NCI-H2227 (cell line): ENCODE results near the gene POLA2.
A peak's percentile ranks its signal among the peaks of the same experiment; 100 is the strongest.
"Not testable (repeated sequence)": the region's sequence is repeated elsewhere in the genome, so short reads cannot be mapped to it uniquely, and the experiment has no call there.

ENCODE experiments used
- DNase-seq: peaks from one replicate; lab custom pipeline; 2025; ENCODE audit not compliant: unreplicated experiment; lab: John Stamatoyannopoulos, UW

POLA2 gene

DNA sequence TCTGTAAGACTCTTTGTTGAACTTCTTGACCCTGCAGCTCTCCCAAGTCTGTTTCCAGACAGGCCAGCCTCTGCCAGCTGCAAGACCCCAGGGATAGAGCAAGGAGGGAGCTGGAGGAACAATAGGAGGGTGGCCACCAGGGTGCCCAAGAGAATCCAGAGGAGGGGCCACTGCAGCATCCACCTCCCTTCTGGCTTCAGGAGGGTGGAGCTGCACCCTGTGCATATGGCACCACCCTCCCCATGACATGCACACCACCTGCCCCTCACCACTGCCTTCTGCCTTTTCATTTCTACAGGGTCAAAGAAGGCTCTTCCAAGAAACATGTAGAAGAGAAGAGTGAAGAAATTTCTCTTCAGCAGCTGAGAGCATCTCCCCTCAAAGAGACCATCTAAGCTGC, 20.1 kb upstream of the POLA2 start:
- no peak for DNase-seq

DNA sequence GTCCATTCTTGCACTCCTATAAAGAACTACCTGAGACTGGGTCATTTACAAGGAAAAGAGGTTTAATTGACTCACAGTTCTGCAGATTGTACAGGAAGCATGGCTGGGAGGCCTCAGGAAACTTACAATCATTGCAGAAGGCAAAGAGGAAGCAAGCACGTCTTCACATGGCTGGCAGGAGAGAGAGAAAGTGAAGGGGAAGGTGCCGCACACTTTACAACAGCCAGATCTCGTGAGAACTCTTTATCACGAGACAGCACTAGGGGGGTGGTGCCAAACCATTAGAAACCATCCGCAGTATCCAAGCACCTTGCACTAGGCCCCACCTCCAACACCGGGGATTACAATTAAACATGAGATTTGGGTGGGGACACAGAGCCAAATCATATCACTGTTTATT, 19.4 kb upstream of the POLA2 start:
- no peak for DNase-seq

- DNase-seq, result no peak
These were observed 18.0 kb upstream of the POLA2 start for GRCh38 chr11:65243797-65244196.

DNA sequence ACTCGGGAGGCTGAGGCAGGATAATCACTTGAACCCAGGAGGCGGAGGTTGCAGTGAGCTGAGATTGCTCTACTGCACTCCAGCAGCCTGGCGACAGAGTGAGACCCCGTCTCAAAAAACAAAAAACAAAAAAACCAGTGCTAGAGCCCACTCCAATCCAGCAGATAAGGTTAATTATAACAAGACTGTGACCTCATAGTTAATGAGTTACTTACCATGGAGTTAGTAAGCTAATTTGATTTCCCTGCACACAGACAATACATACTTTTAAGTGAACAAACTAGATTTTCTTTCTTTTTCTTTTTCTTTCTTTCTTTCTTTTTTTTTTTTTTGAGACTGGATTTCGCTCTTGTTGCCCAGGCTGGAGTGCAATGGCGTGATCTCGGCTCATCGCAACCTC, 16.7 kb upstream of the POLA2 start:
- DNase-seq, result not testable (repeated sequence)

GRCh38 chr11:65246506-65246905, 15.3 kb upstream of the POLA2 start:
- no peak for DNase-seq

GRCh38 chr11:65248184-65248710, 13.5 kb upstream of the POLA2 start:
- DNase-seq, result not testable (repeated sequence)

DNA sequence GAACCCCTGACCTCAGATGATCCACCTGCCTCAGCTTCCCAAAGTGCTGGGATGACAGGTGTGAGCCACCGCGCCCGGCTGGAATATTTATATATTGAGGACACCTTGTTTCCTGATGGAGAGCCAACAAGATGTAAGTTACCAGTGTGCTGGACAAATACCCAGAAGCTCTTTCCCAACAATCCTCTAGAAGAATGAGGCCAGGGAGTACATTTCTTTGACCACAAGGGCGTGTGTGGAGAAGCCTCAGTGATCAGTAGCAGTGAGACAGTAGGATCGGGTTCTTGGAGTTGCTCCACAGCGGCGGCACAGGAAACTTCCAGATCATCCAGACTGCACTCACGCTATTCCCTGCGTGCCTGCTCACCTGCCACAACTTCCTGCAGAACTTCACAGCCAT, 10.3 kb upstream of the POLA2 start:
- no peak for DNase-seq

- no peak for DNase-seq
These were observed 7.0 kb upstream of the POLA2 start for GRCh38 chr11:65254724-65255123.

- DNase-seq, result no peak
These were observed 2.8 kb upstream of the POLA2 start for GRCh38 chr11:65258988-65259387.

DNA sequence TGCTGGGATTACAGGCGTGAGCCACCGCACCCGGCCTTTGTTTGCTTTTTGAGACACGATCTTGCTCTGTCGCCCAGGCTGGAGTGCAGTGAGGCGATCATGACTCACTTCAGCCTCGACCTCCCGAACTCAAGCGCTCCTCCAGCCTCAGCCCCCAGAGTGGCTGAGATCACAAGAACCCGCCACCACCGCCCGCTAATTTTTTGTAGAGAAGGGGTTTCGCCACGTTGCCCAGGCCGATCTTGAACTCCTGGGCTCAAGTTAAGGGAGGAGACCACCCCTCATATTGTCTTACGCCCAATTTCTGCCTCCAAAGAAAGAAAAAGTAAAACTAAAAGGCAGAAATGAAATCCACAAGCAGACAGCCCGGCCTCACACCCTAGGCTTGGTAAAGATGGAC, 1.5 kb upstream of the POLA2 start:
- DNase-seq, result no peak

DNA sequence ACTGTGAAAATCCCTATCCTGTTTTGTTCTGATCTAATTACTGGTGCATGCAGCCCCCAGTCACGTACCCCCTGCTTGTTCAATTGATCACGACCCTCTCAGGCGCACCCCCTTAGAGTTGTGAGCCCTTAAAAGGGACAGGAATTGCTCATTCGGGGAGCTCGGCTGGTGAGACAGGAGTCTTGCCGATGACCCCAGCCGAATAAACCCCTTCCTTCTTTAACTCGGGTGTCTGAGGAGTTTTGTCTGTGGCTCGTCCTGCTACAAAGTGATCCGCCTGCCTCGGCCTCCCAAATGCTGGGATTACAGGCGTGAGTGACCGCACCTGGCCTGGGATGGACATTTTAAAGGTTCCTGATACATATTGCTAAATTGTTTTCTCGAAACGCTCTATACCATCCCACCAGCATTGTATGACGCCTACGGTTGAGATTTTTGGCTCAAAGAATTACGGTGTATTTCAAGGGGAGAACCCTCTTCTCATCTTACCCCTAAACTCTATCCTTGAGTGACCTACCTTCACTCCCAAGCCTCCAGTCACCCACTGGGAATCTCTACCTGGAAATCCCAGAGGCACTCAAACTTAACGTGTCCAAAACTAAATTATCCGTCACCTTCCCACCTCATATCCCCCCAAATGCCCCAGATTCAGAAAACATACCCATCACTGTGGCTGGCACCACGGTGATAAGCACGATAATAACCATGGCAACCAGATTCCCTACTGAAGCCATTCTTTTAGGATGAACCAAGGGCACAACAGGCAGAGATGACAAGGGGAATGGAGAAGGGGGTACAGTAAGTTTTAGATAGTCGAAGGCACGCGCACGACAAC, 789 bp upstream of the POLA2 start:
- DNase-seq, result no peak

- no peak for DNase-seq
These were observed 569 bp downstream of the POLA2 start for GRCh38 chr11:65262381-65262680.

DNA sequence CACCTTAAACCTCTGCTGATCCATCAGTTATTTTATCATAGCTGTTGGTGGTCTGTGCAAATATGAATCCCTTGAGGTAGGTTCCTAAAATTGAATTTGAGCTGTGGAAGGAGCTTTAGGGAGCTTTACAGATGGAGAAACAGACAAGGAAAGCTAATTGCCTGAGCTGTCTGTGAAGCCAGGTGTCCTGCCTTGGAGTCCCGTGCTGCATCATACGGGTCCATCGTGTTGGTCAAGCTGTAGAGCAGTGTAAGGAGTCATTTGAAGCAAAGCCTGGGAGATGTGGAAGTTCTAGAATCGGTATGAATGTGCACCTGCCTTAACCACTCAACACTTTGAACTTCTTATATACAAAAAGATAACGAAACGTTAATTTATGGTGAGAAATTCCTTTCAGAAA, 1.0 kb downstream of the POLA2 start:
- DNase-seq, result peak; percentile 11

GRCh38 chr11:65264747-65265146, 3.0 kb downstream of the POLA2 start:
- not testable (repeated sequence) for DNase-seq

DNA sequence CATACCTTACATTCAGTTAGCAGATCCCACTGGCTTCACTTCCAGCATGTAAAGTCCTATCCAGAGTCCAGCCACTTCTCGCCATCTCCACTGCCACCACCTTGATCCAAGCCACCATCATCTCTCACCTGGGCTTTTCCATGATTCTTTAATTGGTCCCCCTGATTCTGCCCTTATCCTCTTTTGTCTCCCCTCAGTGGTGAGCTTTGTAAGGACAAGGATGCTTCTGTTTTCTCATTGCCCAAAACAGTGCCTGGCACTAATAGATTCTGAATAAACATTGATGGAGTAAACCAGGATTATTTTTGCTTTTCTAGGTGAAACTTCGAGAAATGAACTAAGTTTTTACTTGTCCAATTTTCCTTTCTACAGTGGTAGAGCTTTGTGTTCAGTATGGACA, 4.4 kb downstream of the POLA2 start:
- DNase-seq, result no peak

DNA sequence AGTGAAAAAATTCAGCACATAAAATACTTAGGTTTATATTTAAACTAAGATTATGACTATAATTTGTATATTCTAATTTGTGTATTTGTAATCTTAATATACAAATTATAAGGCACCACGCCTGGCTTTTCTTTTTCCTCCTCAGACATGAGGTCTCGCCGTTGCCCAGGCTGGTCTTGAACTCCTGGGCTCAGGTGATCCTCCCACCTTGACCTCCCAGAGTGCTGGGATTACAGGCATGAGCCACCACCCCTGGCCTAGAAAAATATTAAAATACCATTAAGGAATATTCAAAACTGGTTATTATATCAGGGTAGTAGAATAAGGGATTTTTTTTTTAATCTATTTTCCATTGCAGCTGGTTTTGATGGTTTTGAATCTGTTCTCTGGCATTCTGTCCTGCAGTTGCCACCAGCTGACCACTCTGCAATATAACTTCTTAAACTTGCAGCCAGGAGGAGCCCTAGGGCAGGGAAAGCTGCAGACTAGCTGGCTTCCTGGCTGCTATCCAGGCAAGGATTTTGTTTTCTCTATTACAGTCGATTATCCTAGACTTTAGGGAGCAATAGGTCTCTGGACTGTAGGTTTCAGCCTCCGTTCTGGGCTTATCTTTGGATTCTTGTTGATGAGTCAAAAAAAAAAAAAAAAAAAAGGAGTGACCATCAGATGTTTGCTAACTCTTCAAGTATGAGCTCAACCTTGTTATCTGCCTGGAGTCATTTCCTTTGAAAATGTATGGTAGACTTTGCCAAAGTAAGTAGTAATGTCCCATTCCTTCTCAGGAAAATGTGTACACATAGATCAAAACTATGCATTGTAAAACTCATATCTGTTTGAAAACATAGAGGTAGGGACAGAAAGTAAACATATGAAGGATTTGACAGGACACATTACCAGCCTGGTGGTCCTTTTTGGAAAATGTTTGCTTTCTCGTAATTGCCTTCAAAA, 13.2 kb downstream of the POLA2 start:
- DNase-seq, result peak; percentile 71

- no peak for DNase-seq
These were observed 14.1 kb downstream of the POLA2 start for GRCh38 chr11:65275906-65276305.

GRCh38 chr11:65277631-65278277, 16.0 kb downstream of the POLA2 start:
- DNase-seq, result no peak

DNA sequence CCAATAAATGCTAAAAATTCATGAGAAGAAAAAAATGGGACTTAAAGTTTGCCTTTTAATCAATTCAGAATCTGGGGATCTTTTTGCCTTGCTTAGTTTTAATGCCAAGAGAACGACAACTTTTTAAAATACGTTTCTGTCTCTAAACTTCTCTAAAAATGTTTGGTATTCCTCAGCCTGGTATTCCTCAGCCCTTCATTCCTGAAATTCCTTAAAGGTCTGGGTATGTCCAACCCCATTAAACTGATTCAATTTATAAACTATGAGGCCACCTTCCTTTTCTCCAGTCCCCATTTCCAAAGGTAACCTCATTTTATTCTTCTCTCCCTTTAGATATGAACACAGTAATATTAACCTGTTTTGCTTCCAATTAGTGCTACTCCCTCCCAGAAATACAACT, 16.6 kb downstream of the POLA2 start:
- DNase-seq, result no peak

GRCh38 chr11:65279279-65279678, 17.5 kb downstream of the POLA2 start:
- DNase-seq, result no peak

DNA sequence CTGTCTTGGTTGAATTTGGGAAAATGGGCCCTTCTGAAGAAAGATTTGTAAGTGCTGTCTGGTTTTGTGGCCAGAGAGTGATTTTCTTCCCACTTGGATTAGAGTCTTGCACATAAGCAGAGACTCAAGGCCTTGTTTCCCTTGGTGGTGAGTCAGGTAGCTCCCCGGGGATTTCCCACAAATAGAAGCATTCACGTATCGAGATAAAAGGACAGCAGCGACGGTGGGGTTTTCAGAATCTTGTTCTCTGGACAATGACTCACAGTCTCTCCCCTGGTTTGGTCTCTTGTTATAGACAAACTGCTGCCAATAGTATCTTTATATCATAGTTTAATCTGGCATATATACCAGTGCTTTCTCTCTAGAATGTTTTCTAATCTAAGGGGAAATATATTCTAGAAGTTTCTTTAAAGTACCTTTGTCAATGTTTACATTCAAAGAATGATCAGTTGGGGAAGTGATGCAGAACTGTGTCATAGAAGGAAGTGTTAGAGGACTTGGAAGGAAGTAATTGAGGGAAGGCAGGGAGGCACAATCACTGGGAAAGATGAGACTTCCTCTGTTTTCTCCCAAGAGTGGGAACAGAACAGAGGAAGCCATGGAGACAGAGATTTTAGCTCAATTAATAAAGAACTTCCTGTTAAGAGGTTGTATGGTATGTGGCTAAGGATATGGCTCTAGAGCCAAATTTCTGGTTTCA, 18.1 kb downstream of the POLA2 start:
- no peak for DNase-seq
